ENCODE results near the gene OR8B12. TPM values are rescaled to one million over a fixed set of nuclear protein-coding genes. Genes with fewer than 3 reads are reported as not detected.

OR8B12 gene
- total and polyA plus RNA-seq, 2 experiments from 2014 or later, result not detected

DNA sequence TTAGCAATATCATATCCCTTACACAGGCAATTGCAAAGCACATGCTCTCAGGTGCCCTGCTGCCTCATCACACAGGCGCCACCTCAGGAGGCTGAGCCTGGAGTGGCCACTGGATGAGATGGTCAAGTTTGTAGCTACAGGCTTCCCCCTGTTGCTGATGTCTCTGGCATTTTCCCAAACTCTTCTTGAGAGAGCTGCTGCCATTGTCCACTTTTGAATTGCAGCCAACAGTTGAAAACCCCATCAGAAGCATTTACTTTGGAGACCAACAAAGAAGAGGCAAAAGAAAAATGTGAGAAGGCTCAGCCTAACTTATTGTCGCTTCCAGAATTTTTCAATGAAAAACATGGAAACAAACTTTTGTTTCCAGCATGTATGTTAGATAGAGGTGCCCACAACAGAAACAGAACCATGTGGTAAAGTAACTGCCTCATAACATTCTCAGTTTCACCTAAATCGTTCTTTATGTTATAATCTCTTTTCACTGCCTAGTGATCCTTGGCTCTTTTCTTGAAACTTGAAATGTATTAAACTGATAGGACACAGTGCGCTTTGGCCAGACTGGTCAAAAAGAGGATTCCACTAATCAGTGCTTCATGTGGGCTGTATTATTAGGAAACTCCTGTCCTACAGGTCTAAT, 50.3 kb downstream of the OR8B12 start:
- no peak for TF ChIP-seq EZH2 (IDR thresholded peaks at IDR 0.05; ENCODE audit: insufficient read depth, poor library complexity, severe bottlenecking)
- no peak for TF ChIP-seq EZH2phosphoT487 (IDR thresholded peaks at IDR 0.05; ENCODE audit: insufficient read depth, low read depth)
- H2AFZ ChIP-seq, result no peak overlapping the region
- no peaks in the 10 kb centered on the region; the same call in 1 of the 2 replicates for H4K20me1 ChIP-seq (ENCODE audit: insufficient read depth)
- DNase-seq, result no peak
- H3K9me2 ChIP-seq (ENCODE audit: insufficient read depth), result no peaks in the 10 kb centered on the region
- 41 to 46% methylated on average over 4 of the region's 4 CpGs for whole genome bisulfite sequencing, 2 experiments (ENCODE audit: low coverage in 1 of 2, low lambda C conversion rate in 2 of 2, missing lambda C conversion rate in 2 of 2)
- no peaks in the 10 kb centered on the region for H3K79me2 ChIP-seq (ENCODE audit: insufficient read depth)
- no peak overlapping the region for H3K27ac ChIP-seq
- H3K4me2 ChIP-seq (ENCODE audit: unreplicated experiment), result no peak overlapping the region
- H3K36me3 ChIP-seq (ENCODE audit: low read depth), result no peaks in the 10 kb centered on the region
- no peak overlapping the region for H3K4me3 ChIP-seq
- H3F3A ChIP-seq (ENCODE audit: insufficient read depth), result no peaks in the 10 kb centered on the region
- no peaks in the 10 kb centered on the region for H3K4me1 ChIP-seq (ENCODE audit: insufficient read depth)
- in situ Hi-C loops (cut with MboI), result no loop called here
- H3K9me3 ChIP-seq (ENCODE audit: low read depth), result no peaks in the 10 kb centered on the region
- no peak overlapping the region for H3K9ac ChIP-seq
- 0 out of 2 replicates have a peak, but pooled peaks cover 4% of the 10 kb centered on the region for H3K27me3 ChIP-seq (replicated peaks; ENCODE audit: insufficient read depth)

Small RNA genes lying within 50 kb of the gene (small RNA-seq; reads per million reads assigned to genes)
- not detected for gene OR8A3P (ENCODE audit: low read depth, low replicate concordance)

Other genes starting within 250 kb of the OR8B12 start
- gene OR8D1, start 229.7 kb downstream of the OR8B12 start, total RNA-seq (2014; rRNA removed; shearing (Covaris generic)), result not detected in 2 replicates
- gene OR8D1, start 229.7 kb downstream of the OR8B12 start, polyA plus RNA-seq (2016; fragmentation: Nextera tagmentation; extraction: Ambion mirVana), result not detected in 2 replicates
- gene OR8D2, start 223.5 kb downstream of the OR8B12 start, total RNA-seq (2014; rRNA removed; shearing (Covaris generic)), result not detected in 2 replicates
- gene OR8D2, start 223.5 kb downstream of the OR8B12 start, polyA plus RNA-seq (2016; fragmentation: Nextera tagmentation; extraction: Ambion mirVana), result not detected in 2 replicates
- gene OR8B2, start 159.2 kb downstream of the OR8B12 start, total RNA-seq (2014; rRNA removed; shearing (Covaris generic)), result not detected in 2 replicates
- not detected in 2 replicates for gene OR8B2, start 159.2 kb downstream of the OR8B12 start, polyA plus RNA-seq (2016; fragmentation: Nextera tagmentation; extraction: Ambion mirVana)
- gene OR8B3, start 144.6 kb downstream of the OR8B12 start, total RNA-seq (2014; rRNA removed; shearing (Covaris generic)), result not detected in 2 replicates
- gene OR8B3, start 144.6 kb downstream of the OR8B12 start, polyA plus RNA-seq (2016; fragmentation: Nextera tagmentation; extraction: Ambion mirVana), result not detected in 2 replicates
- not detected in 2 replicates for gene OR8B4, start 118.8 kb downstream of the OR8B12 start, total RNA-seq (2014; rRNA removed; shearing (Covaris generic))
- not detected in 2 replicates for gene OR8B4, start 118.8 kb downstream of the OR8B12 start, polyA plus RNA-seq (2016; fragmentation: Nextera tagmentation; extraction: Ambion mirVana)
- gene OR8B8, start 98.0 kb downstream of the OR8B12 start, total RNA-seq (2014; rRNA removed; shearing (Covaris generic)), result not detected in 2 replicates
- not detected in 2 replicates for gene OR8B8, start 98.0 kb downstream of the OR8B12 start, polyA plus RNA-seq (2016; fragmentation: Nextera tagmentation; extraction: Ambion mirVana)
- gene OR8A1, start 26.3 kb upstream of the OR8B12 start, total RNA-seq (2014; rRNA removed; shearing (Covaris generic)), result not detected in 2 replicates
- not detected in 2 replicates for gene OR8A1, start 26.3 kb upstream of the OR8B12 start, polyA plus RNA-seq (2016; fragmentation: Nextera tagmentation; extraction: Ambion mirVana)
- not detected in 2 replicates for gene PANX3, start 67.8 kb upstream of the OR8B12 start, total RNA-seq (2014; rRNA removed; shearing (Covaris generic))
- gene PANX3, start 67.8 kb upstream of the OR8B12 start, polyA plus RNA-seq (2016; fragmentation: Nextera tagmentation; extraction: Ambion mirVana), result not detected in 2 replicates
- gene TBRG1, start 79.2 kb upstream of the OR8B12 start, total RNA-seq (2014; rRNA removed; shearing (Covaris generic)), result 25.8 and 27.6 TPM in 2 replicates
- gene TBRG1, start 79.2 kb upstream of the OR8B12 start, polyA plus RNA-seq (2016; fragmentation: Nextera tagmentation; extraction: Ambion mirVana), result 43.1 and 43.5 TPM in 2 replicates
- 19.5 and 22.6 TPM in 2 replicates for gene SIAE, start 130.1 kb upstream of the OR8B12 start, total RNA-seq (2014; rRNA removed; shearing (Covaris generic))
- gene SIAE, start 130.1 kb upstream of the OR8B12 start, polyA plus RNA-seq (2016; fragmentation: Nextera tagmentation; extraction: Ambion mirVana), result 7.2 and 9.2 TPM in 2 replicates
- gene SPA17, start 130.2 kb upstream of the OR8B12 start, total RNA-seq (2014; rRNA removed; shearing (Covaris generic)), result 4.9 and 6.5 TPM in 2 replicates
- 12.4 and 14.0 TPM in 2 replicates for gene SPA17, start 130.2 kb upstream of the OR8B12 start, polyA plus RNA-seq (2016; fragmentation: Nextera tagmentation; extraction: Ambion mirVana)
- 0.32 TPM in 1 of 2 replicates, not detected in the other for gene NRGN, start 196.3 kb upstream of the OR8B12 start, total RNA-seq (2014; rRNA removed; shearing (Covaris generic))
- gene NRGN, start 196.3 kb upstream of the OR8B12 start, polyA plus RNA-seq (2016; fragmentation: Nextera tagmentation; extraction: Ambion mirVana), result 0.23 and 0.29 TPM in 2 replicates
- not detected in 2 replicates for gene VSIG2, start 208.6 kb upstream of the OR8B12 start, total RNA-seq (2014; rRNA removed; shearing (Covaris generic))
- not detected in 2 replicates for gene VSIG2, start 208.6 kb upstream of the OR8B12 start, polyA plus RNA-seq (2016; fragmentation: Nextera tagmentation; extraction: Ambion mirVana)
- gene ESAM, start 218.6 kb upstream of the OR8B12 start, total RNA-seq (2014; rRNA removed; shearing (Covaris generic)), result not detected in 2 replicates
- gene ESAM, start 218.6 kb upstream of the OR8B12 start, polyA plus RNA-seq (2016; fragmentation: Nextera tagmentation; extraction: Ambion mirVana), result not detected in 2 replicates